ACC112 (cell line): ENCODE data around the gene TTC12.

Experiments
- H2AFZ ChIP-seq: fragments of 200-600 bp; sonication (generic); one replicate; pipeline ENCODE4 v1.6.0; 2017; ENCODE audit warnings: antibody characterized with exemption, low read length; ENCODE audit not compliant: unreplicated experiment
- H3K27ac ChIP-seq: fragments of 200-600 bp; sonication (generic); 2 replicates; pipeline ENCODE4 v1.5.1; 2014; ENCODE audit warnings: low read depth, mild to moderate bottlenecking, antibody characterized with exemption, low read length, moderate library complexity
- H3K27me3 ChIP-seq: fragments of 200-600 bp; sonication (generic); 2 replicates; pipeline ENCODE4 v1.6.1; 2014; ENCODE audit warnings: mild to moderate bottlenecking, antibody characterized with exemption, low read length, moderate library complexity, mixed read lengths; ENCODE audit not compliant: insufficient read depth
- H3K36me3 ChIP-seq: fragments of 200-600 bp; sonication (generic); 2 replicates; pipeline ENCODE4 v1.6.1; 2016; ENCODE audit warnings: mild to moderate bottlenecking, antibody characterized with exemption, low read length, moderate library complexity, mixed read lengths; ENCODE audit not compliant: insufficient read depth
- H3K4me1 ChIP-seq: fragments of 200-600 bp; sonication (generic); one replicate; pipeline ENCODE4 v1.6.1; 2016; ENCODE audit warnings: low read length, mixed read lengths; ENCODE audit not compliant: insufficient read depth, unreplicated experiment, control insufficient read depth
- H3K4me3 ChIP-seq: fragments of 200-600 bp; sonication (generic); 2 replicates; pipeline ENCODE4 v1.5.1; 2014; ENCODE audit warnings: mild to moderate bottlenecking, low read depth, low read length
- H3K79me2 ChIP-seq: fragments of 200-600 bp; sonication (generic); one replicate; pipeline ENCODE4 v1.6.0; 2016; ENCODE audit warnings: low read length; ENCODE audit not compliant: control insufficient read depth, unreplicated experiment, insufficient read depth

Gene TTC12, protein sequence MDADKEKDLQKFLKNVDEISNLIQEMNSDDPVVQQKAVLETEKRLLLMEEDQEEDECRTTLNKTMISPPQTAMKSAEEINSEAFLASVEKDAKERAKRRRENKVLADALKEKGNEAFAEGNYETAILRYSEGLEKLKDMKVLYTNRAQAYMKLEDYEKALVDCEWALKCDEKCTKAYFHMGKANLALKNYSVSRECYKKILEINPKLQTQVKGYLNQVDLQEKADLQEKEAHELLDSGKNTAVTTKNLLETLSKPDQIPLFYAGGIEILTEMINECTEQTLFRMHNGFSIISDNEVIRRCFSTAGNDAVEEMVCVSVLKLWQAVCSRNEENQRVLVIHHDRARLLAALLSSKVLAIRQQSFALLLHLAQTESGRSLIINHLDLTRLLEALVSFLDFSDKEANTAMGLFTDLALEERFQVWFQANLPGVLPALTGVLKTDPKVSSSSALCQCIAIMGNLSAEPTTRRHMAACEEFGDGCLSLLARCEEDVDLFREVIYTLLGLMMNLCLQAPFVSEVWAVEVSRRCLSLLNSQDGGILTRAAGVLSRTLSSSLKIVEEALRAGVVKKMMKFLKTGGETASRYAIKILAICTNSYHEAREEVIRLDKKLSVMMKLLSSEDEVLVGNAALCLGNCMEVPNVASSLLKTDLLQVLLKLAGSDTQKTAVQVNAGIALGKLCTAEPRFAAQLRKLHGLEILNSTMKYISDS

DNA sequence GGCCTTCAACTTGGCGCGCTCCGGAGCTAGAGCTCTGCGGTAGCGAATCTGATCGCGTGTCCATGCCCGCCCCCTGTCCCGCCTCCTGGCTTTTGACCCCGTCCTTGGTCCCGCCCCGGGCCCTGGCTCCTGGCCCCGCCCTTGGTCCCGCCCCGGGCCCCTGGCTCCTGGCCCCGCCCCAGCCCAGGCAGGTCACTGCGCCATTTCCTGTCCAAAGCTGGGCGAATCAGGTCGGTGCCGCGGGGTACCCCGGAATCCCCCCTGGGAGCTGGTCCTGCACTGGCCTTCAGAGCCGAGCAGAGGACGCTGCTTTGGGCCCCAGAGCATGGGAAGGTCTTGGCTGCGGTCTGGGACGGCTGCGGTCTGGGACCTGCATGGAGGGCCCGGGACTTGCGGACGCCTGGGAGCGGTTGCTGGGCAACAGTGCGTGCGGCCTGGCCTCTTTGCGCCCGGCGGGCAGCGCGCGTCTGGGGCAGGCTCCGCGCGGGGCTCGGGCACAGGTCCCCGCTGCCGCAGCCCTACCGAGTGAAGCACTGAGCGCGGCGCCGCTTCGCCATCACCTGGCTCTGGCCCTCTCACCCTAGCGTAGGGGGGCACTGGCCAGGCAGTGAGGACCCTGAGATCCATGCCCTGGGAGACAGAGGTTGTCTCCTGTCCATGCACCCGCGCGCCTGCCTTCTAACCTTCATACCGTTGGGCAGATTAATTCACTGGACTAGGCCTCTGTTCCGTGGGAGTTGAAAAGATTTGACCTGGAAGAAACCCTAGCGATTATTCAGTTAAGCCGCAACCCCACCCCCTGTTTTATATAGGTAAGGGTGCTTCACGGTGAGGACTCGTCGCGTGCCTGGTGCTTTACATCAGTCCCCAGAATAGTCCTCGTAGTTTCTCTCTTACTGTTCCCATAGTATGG, at the start of gene TTC12:
Gene TTC12 (plus strand): TSS at position 195 of the 913 bp plus-strand sequence. CDS start 1,675 bp downstream, outside the sequence.
- peak within 1 kb of the TSS; percentile 95 for H2AFZ ChIP-seq
- peak within 1 kb of the TSS; percentile 44; the same call in 1 of the 2 replicates for H3K27ac ChIP-seq
- H3K79me2 ChIP-seq = no peaks in the 10 kb centered on the region
- peak within 1 kb of the TSS; percentile 92 for H3K4me3 ChIP-seq
- H3K27me3 ChIP-seq = no peaks in the 10 kb centered on the region
- H3K4me1 ChIP-seq = peaks cover 11% of the 10 kb centered on the region
- 0 out of 2 replicates have a peak, but pooled peaks cover 3% of the 10 kb centered on the region for H3K36me3 ChIP-seq

DNA sequence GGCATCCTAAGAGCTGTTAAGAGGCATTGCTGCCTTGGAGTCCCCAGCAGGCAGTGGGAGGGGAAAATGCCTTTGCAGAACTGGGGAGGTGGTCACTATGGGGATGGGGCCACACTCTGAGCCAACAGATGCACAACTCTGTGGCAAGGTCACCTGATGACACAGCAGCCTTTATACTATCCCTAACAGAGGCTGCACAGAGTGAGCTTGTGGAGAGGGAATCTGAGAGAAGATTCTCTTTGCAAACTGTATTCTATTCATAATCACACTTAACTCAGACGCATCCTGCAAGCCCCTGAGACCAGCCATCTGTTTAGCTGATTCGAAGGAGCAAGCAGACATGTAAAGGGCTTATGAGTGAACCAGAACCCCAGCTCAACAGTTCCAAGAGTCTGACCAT, 49.0 kb upstream of the TTC12 start:
- Histone ChIP-seq H3K27ac (no peak overlapping the region), H3K79me2 (no peaks in the 10 kb centered on the region), H3K27me3 (no peaks in the 10 kb centered on the region), H3K4me1 (no peaks in the 10 kb centered on the region), H3K4me3 (no peak overlapping the region), H3K36me3 (no peaks in the 10 kb centered on the region), H2AFZ (no peak overlapping the region)

DNA sequence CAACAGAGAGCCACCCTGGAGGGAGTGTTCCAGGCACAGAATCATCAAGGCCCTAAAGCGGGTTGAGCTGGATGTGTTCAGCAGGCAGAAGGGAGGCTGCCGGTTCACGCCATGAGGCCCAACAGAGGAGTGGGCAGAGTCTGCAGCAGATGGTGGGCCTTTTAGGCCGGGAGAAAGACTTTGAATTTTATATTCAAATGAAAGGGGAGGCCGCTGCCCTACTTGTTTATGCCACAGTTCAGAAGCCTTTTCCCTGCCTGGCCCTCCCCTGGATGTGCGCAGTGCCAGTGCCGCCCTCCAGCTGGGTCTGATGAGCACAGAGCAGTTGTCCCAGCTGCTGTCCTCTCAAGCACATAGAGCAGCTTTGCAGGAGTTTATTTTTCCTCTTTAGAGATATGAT, 46.9 kb upstream of the TTC12 start:
- Histone ChIP-seq H3K4me1 (no peaks in the 10 kb centered on the region), H3K27ac (no peak overlapping the region), H3K79me2 (no peaks in the 10 kb centered on the region), H3K36me3 (no peaks in the 10 kb centered on the region), H2AFZ (no peak overlapping the region), H3K27me3 (no peaks in the 10 kb centered on the region), H3K4me3 (no peak overlapping the region)

DNA sequence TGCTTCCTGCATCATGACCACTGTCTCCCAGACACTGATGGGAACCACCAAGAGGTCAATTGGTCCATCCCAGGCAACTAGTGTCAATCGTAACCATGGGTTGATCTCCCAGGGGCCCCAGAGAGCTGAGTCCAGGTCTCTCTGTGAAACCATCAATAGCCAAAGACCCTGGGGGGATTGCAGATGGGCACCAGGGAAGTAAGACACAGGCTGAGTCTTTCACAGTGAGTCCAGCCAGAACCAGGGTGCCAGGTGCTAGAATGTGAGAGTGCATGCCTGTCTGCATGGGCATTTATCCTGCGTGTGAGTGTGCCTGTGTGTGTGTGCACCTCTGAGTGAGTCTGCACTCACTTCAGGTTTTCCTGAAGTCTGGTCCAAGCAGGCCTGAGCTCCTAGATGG, 45.3 kb upstream of the TTC12 start:
- H3K27ac ChIP-seq = no peak overlapping the region

DNA sequence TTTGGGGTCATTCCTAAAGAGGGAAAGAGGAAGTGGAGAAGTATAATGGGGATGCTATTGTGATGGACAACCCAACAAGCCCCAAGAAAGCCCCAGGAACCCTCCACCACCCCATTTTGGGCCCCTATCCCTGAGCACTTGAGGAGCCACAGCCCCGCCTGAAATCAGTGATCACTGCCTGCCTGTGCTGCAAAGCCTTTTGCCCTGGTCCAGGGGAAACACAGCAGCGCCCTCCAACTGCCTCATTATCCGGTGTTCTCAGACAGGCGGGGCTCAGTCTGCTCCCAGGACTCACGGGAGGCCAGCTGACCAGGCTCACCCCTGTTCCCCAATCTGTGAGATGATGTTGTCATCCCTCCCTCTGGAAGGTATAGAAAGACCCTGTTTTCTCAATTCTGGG, 44.7 kb upstream of the TTC12 start:
- Histone ChIP-seq H3K4me1 (no peaks in the 10 kb centered on the region), H3K4me3 (no peak overlapping the region), H3K36me3 (no peaks in the 10 kb centered on the region), H3K27ac (no peak overlapping the region), H3K79me2 (no peaks in the 10 kb centered on the region), H2AFZ (no peak overlapping the region), H3K27me3 (no peaks in the 10 kb centered on the region)

More for the DNA sequence above, 45.3 kb upstream of the TTC12 start:
- no peaks in the 10 kb centered on the region for H3K4me1 ChIP-seq
- no peak overlapping the region for H3K4me3 ChIP-seq
- H3K36me3 ChIP-seq = no peaks in the 10 kb centered on the region
- no peaks in the 10 kb centered on the region for H3K27me3 ChIP-seq
- no peak overlapping the region for H2AFZ ChIP-seq
- H3K79me2 ChIP-seq = no peaks in the 10 kb centered on the region

DNA sequence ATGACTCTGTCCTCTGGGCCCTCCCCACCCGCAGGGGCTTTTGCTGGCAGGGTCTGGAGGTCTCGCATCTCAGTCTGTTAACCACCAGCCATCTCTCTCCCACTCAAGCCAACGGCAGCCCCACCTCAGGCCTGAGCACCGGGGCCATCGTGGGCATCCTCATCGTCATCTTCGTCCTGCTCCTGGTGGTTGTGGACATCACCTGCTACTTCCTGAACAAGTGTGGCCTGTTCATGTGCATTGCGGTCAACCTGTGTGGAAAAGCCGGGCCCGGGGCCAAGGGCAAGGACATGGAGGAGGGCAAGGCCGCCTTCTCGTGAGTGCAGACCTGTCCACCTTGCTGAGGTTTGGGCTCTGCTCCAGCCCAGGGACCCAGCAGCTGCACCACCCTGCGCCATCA, 44.3 kb upstream of the TTC12 start:
- no peaks in the 10 kb centered on the region for H3K36me3 ChIP-seq
- H3K4me1 ChIP-seq = no peaks in the 10 kb centered on the region
- no peaks in the 10 kb centered on the region for H3K79me2 ChIP-seq
- H2AFZ ChIP-seq = no peak overlapping the region
- H3K27ac ChIP-seq = no peak overlapping the region
- no peak overlapping the region for H3K4me3 ChIP-seq
- H3K27me3 ChIP-seq = no peaks in the 10 kb centered on the region

DNA sequence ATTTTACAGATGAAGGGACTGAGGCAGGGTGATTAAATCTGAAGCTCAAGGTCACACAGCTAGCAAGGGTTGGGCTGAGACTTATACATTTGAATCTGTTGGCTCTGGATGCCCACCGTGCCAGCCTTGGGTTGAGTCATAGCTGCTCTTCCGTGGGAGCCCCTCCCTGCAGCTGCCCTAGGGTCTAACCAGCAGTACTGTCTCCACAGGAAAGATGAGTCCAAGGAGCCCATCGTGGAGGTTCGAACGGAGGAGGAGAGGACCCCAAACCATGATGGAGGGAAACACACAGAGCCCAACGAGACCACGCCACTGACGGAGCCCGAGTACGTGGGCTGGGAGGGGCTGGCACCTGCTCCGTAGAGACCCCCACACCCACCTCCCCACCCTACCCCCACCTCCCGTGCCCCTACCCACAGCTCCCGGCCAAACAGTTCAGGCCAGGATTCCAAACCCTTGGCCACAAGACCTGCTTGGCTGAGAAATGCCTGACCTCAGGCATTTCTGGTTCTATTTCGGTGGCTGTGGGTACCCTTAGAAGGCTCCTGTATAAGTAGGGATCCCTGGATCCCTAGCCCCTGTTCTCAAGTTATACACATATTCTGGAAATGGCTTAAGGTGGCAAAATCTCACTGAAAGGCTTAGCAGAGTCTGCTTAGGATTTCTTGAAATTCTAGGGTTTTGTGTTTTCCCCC, 42.7 kb upstream of the TTC12 start:
- no peaks in the 10 kb centered on the region for H3K36me3 ChIP-seq
- no peak overlapping the region for H3K27ac ChIP-seq
- no peak overlapping the region for H3K4me3 ChIP-seq
- no peaks in the 10 kb centered on the region for H3K27me3 ChIP-seq
- no peaks in the 10 kb centered on the region for H3K79me2 ChIP-seq
- H3K4me1 ChIP-seq = no peaks in the 10 kb centered on the region
- no peak overlapping the region for H2AFZ ChIP-seq

DNA sequence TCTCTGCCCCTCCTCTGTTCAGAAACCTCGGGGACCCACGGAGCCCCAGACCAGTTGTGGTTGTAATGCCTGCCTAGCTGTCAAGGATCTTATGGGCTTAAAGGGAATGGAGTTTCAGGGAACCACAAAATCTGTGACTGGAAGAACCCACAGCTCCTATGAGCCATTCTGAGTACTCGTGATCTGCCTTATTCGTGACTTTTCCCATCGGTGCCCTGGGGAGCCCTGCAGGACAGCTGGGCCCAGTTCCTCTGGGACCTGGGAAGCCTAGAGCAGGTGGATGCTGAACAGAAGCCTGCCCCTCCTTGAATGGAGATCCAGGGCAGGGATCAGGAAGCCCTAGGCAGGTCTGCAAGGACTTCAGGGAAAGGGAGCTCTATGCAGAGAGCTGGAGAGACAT, 42.1 kb upstream of the TTC12 start:
- Histone ChIP-seq H2AFZ (no peak overlapping the region), H3K27me3 (no peaks in the 10 kb centered on the region), H3K4me1 (no peaks in the 10 kb centered on the region)

DNA sequence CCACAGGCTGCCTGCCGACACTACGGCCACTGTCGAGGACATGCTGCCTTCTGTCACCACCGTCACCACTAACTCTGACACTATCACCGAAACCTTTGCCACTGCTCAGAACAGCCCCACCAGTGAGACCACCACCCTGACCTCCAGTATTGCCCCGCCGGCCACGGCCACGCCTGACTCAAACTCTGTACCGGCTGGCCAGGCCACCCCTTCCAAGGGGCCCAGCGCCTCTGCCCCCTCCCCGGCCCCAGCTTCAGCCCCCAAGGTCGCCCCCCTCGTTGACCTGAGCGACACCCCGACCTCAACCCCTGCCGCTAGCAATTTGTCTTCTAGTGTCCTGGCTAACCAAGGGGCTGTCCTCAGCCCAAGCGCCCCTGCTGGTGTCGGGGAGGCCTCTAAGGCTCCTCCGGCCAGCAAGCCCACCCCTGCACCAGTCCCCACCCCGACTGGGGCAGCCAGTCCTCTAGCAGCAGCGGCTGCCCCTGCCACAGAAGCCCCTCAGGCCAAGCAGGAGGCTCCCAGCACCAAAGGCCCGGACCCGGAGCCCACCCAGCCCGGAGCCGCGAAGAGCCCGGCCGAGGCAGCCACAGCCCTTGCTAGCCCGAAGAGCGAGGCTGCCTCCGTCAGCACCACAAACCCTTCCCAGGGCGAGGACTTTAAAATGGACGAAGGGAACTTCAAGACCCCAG, 41.3 kb upstream of the TTC12 start:
- Histone ChIP-seq H3K27me3 (no peaks in the 10 kb centered on the region), H3K4me3 (no peak overlapping the region), H2AFZ (no peak overlapping the region), H3K79me2 (no peaks in the 10 kb centered on the region), H3K4me1 (no peaks in the 10 kb centered on the region), H3K36me3 (no peaks in the 10 kb centered on the region), H3K27ac (no peak overlapping the region)

More for the DNA sequence above, 42.1 kb upstream of the TTC12 start:
- Histone ChIP-seq H3K79me2 (no peaks in the 10 kb centered on the region), H3K27ac (no peak overlapping the region), H3K4me3 (no peak overlapping the region), H3K36me3 (no peaks in the 10 kb centered on the region)
